GM21526 (cell line): Measurements from ENCODE around the gene GIT1.

Experiments
- ATAC-seq: cut with Tn5 transposase; IDR thresholded peaks from one replicate; pipeline ENCODE4 v1.9.1; 2021; ENCODE audit warnings: moderate library complexity; ENCODE audit not compliant: unreplicated experiment, low FRiP score

GIT1 gene

DNA sequence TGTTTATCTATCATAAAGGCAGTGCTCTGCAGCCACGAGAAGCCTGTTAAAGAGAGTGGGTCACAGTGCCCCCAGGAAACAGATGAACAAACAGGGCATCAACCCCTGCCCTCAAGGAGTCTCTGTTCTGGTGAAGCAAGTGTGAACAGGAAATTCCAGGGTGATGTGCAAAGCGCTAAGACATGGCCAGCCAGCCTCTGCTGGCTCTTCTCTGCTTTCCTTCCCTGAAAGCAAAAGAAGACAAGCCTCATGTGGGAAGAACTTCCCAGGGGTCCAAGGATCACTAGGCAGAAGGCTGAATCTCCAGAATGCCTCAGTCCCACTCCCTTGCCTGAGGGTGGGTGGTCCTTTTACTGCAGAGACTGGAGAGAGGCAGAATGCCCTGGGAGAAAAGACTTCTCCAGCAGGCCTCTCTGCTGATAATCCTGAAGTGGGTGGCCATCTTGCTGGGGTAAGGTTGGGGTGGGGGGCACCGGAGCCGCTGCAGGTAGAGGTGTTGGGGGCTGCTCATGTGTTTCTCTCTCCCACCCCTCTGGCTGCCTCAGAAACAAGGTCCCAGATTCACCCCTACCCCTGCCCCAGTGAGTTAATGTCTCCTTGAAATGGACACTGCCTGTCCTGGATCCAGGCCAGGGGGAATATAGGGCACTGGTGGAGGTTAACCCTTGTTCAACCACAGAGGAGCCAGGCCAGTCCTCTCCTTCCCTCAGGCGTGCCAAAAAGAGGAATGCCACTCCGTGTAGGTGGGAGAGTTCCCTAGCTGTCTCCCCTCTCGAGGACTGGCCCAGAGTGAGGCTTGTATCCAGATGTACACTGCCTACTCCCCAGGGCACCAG is 5.9 kb upstream of the GIT1 start:
- ATAC-seq: no peak

DNA sequence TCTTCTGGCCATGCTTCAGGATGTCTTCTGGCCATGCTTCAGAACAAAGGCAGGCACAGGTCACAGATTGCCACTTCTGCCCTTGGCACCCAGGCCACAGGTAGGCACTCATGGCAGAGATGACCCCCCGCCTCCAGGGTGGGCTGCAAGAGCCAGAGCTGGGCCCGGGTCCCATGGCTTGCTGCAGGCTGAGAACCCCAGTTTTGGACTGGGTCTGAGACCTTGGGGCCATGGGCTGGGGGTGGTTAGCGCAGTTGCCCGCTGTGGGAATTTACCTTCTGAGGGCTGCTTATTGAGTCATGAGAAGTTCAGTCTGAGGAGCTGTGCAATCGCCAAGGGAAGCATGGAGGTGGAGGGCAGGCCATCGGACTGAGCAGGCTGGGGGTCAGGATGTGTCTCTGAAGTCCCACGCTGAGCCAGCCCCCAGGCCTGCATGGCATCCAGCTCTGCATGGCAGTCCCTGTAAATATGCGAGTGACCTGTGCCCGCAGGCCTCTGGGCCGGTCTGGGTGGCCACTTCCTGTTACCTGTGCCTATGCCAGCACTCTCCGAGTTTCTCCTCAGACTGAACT is 5.2 kb upstream of the GIT1 start:
- no peak for ATAC-seq

DNA sequence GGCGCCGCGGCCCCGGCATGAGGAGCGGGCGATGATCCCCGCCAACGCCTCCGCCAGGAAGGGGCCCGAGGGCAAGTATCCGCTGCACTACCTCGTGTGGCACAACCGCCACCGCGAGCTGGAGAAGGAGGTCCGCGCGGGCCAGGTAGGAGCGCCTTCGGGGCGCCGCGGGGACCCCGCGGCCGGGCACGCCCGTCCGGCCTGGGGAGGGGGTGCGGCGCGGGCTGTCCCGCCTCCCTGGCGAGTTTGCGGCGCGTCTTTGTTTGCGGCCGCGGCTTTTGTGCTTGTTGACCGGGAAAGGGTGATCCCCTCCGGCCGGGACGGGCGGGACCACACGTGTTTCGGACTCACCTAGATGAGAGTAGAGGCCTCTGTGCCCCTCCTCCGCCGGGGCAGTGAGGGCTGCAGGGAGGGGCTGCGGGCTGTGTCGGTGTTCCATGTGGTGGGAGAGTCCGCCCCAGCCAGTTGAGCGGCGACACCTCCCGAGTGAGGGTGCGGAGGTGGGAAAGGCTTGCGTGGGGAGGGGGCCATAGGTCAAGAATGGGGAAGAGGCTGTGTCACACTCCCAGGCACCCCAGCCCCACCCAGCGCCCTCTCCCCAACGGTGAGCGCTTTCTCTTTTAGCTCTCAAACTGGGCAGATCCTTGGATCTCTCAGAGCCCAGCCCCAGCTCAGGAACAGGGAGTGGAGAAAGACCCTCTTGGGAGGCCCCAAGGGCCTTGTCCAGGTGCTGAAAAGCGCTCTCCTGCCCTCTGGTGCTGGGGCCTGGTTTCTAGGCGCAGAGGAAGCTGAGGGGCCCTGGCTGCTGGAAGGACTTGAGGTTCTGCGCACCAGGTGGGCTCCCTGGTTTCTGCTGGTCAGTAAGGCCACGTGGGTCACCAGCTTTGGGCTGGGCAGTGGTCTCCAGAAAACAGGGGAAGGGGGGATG is 4.4 kb upstream of the GIT1 start:
- ATAC-seq: no peak

DNA sequence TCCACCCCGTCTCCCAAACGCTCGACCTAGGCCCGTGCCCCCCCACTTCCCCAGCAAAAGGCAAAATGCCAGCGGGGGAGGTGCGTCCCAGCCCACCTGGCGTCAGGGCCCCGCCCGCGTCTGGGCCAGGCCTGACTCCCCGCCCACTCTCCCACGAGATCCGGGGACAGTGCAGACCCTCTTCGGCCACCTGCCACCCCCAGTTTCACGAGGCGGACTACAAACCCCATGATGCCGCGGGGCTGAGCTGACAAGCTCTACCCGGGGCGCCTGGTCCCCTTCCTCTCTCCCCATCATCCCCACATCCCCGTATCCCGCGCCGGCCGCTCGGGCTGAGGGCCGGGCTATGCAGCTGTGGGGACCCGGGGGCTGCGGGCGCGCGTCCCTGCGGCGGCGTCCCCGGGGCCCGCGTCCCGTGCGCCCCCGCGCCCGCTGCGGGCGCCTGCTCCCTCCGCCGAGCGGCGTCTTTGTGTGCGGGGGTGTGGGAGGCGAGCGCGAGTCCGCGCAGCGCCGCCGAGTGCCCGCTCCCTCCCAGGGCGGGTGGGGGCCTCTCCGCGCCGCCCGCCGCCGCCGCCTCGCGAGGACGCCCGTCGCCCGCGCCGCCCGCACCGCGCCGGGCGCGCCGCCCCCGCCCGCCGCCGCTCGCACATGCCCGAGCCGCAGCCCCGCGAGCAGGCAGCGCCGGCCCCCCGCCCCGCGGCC is 3.6 kb upstream of the GIT1 start, which contains the start of gene ANKRD13B:
Gene ANKRD13B, plus strand, starts transcription at position 283 of the 702 bp plus-strand sequence. CDS start 490 bp downstream, outside the sequence.
- ATAC-seq: no peak

DNA sequence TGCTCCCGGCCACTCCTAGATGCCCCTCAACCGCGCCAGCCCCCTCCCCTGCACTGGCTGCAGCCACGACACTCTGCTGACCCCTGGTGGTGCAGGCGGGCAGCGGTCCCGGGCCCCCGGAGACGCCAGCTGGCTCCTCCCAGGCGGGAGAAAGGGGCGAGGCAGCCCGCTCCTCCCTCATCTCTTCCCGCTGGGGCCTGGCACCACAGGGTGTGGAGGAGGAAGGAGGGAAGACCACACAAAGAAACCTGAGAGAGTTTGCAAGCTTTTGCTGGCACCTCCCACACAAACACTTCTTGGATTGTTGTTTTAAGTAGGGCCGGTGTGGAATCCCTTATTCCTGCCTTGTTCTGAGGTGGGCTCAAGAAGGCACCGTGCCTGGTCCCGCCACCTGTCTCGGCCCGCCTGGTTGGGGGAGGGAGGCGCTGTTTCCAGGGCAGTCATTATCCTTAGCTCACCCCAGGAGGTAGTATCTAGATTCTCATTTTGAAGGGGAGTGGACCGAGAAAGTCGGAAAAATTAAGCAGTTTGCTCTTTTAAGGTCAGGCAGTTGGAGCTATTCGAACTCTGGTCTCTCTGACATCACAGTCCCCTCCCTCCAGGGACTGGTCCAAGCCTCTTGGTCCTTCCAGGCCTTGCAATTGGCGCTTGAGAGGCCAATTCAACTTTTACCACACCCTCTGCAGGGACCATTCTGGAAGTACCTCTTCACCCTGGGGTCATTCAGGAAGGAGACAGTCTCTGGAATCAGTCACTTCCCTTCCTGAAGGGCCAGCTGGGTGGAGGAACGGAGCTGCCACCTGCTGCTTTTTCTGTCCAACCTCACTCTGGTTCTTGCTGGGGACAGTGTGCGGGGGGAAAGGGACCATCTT is 2.5 kb upstream of the GIT1 start:
- ATAC-seq: no peak

DNA sequence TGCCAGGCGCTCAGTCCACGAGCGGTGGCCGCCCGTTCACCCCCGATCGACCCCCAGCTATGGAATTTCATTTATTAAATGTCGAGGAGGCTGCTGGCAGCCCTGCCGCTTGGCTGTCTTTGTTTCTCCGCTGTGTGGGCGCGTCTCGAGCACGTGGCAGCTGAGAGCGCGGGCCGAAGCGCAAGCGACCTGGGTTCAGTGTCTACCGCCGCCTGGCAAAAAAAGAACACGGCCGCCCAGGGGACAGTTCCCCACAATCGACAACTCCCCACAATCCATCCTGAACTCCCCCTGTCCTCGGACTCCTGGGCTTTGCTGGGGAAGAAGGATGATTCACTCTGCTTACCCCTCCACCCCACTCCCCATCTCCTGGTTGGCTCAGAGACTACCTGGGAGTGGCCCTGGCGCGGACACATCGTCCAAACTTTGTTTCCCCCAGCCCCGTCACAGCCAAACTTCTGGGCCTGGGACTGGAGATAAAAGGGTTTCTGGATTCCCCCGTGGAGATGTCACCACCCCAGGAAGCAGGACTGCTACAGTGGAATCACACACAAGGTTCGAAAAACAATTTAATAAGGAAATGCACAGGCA is 1.8 kb upstream of the GIT1 start:
- no peak for ATAC-seq

DNA sequence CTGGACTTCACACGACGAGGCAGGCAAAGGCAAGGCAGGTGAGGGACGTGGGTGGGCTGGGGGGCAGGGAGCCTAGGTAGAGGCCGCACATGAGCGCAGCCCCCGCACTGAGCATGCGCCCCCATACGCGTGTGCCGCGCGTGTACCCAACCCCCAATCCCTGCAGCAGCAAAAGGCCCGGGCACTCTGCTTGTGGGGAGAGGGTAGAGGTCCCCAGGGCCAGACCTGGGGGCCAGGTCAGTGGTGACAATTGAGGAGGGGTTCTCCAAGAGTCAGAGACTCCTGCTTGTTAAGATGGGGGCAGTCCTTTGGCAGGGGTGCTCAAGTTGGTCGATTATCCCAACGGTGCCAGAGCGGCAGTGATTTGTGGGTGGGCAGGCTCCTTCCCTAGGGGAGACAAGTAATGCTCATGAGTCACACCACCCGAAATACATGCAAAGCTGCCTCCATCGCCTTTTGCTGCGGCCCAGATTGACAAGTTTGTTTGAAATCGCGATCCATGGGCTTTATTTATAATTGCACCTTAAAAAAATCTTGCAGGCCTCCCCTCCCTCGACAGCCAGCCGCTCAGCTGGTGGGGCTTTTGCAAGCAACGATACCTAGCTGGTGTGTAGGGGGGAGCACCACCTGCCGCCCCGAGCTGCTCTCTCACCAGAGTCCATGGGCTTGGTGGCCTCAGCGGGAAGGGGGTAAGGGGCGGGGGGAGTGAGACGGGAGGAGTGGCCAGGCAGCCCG is 1.1 kb upstream of the GIT1 start:
- ATAC-seq: no peak

DNA sequence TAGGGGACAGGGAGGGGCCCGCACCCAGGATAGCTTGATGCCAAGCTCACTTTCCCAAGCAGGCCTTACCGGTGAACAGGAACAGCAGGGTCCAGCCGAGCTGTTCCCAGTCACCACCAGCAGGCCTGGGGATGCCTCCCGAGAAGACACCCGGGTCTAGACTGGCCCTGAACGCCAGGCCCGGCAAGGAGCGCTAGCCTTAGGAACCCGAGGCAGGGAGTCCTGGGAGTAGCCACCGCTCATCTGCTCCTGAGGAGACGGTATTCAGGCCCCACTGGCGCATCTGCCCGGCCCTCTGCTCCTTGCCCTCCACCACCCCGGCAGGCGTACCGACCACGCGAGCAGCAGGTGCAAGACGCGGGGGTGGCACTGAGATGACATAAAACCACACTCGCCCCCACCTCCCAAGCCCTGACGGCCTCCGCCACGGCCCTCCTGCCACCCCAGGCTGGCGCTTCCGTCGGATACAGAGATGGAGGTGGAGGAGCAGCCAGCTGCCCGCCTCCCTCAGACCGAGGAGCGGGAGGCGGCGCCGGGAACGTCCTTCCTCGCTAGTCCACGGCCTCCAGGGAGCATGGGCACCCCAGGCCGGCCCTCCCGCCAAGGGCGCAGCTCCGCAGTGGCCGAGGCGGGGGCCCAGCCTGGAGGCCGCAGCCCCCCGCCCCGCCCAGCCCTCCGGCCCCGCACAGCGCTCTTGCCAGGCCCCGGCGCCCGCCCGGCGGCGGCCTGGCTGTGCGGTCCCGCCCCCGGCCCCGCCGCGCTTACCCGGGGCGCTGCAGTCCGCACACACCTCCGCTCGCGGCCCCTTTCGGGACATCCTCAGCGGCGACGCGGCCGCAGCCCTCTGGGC is 661 bp downstream of the GIT1 start:
- no peak for ATAC-seq

DNA sequence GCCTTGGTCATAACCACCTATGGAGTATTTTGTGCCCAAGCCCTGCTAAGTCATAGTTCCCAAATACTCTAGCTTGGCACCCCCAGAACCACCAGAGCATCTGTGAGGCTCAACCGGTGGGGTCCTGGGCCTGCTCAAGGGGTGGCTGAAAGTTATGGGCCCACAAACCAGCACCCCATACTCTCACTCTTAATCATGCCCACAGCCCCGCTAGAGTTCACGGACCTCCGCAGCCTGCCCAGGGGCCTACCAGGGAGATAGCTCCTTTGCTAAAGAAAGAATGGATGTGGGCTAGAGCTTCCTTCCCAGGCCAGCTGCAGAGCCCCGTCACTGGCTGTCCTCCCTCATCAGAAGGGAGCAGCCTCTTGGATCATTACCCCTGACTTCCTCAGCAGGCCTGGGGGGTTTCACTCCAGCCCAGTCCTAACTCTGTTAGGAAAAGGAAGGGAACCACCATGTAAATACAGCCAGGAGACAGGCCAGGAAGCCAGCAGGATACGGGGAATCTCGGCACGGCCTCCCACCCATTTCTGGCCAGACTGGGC is 1.4 kb downstream of the GIT1 start:
- ATAC-seq: no peak

DNA sequence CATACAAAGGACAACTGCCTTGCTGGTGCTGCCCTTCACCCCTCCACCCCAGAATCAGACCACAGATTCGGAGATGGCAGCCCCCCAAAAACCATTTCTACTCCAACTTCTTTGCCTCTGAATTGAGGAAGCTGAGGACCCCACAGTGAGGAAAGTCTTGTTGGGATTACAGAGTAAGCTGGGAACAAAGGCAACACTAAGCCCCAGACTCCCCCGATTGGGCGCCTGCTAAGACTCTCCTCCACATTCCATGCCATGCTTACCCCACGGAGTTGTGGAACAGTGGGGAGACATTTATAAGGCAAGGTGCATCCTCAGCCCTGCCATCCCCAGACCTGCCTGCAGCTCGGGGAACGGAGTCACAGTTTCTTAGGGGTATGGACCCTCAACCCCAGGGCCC is 1.9 kb downstream of the GIT1 start:
- ATAC-seq: no peak

DNA sequence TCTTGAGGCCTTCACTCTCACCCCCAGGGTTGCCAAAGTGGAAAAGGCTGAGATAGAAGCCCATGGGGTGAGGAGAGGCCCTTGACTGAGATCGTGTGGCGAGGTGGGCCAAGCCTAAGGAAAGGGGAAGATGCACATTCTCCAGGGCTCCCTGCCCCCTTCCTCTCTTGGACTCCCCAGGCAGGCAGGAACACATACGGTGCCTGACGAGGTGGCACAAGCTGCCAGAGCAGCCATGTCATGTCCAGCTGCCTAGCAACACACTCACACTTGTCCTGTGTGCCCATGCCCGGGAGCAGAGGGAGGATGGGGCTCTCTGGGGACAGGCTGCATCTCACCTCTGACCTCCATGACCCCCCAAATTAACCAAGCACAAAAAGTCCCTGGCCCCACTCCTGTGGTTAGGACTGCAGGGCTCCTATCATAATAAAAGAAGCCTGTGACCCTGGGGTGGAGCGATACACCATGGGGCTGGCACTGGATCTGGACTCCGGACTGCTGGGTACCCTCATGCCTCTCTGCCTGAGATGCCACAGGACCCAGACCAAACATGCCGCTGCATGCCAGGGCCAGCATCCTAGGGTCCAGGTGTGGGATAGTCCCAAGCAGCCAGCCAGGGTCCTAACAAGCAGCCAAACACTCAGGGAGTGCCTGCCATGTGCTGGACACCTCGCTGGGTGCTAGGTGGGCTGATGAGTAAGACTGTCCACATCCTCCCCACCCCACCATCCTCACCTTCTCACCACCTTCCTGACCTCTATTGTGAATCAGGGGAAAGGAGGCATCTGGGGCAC is 2.6 kb downstream of the GIT1 start:
- no peak for ATAC-seq

DNA sequence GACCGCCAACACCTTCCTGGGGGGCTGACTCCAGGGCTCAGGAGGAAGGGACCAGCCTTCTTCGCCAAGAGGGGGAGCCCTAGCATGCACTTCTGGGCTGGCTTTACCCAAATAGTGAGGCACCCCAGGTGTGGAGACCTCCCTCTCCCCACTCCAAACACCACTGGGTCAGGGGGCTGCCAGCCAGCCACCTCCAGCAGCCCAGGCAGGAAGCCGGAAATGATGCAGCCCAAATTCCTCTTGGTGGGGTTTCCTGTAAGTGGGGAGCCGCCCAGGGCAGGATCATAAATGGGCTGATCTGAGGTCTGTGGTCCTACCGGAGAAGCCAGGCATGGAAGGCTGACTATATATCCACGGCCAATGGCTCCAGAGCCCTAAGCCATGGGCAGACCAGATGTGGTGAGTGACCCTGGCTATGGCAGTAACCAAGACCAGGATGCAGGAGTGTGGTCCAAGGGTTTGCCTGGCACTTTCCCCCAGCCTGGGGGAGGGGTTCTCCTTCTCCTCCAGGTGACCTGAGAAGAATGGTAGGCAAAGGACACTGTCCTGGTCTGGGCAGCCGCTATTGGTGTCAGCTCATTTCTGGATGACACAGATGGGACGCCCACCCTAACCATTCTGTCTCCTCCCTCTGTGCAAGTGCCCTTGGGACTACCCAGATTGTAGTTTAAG is 4.2 kb downstream of the GIT1 start:
- ATAC-seq: no peak

DNA sequence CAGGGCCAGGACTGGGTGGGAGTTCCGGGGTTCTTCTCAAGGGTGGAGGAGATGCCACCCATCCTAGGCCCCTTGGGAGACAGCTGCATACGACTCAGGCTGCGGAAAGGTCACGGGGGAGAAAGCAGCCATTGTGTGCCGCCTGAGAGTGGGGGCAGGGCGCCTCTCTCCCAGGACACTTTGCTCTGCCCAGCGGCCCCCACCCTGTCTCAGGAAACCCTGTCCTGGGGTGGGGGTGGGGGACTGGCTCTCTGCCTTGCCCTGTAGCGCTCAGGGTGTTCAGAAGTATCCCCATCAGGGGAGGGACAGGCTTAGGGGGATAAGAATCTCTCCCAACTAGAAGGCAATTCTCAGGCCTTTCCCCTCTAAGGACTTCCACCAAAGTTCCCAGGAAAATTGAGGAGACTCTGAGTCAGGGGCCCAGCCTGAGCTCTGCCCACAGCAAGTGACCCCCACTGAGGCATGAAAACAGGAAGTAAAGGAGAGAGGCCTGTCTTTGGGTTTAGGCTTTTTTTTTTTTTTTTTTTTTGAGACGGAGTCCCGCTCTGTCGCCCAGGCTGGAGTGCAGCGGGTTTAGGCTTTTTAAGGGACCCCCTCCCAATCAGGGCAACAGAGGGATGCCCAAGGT is 4.9 kb downstream of the GIT1 start:
- no peak for ATAC-seq

DNA sequence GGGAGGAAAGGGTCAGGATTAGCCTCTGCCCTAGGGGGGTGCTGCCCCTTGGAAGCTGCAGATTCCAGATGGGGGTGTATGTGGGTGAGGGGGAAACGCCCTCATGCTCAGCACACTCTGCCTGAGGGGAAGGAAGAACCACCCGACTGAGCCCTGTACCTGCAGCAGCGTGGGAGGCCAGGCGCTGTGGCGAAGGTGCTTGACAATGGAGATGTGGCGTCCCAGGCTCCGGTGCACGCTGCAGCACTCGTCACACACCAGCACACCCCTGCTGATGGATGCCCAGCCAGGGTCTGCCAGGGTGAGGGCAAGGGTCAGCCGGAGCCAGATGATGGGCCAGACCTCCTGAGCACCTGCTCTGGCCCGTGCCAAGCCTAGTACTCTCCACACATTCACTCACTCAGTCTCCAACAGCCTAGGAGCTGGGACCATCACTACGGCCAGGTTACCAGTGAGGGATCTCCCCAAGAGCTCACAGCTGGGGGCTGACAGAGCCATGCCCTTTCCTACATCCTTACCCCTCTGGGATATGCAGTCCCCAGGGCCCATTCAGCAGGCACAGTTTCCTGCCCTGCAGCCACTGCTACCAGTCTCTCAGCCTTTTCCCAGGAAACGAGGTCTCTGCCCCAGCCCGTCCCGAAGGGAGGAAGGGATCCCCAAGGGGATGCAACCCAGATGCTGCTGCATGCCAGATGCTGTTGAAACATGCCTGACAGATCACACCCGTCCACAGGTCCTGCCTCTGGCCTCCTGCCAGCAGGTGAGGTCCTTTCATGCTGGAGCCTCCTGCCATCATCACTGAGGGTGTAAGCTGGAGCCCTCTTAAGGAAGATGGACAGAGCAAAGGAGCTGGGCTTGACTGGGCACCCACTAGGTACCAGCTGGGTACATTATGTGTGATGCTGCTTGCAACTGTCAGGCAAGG is 5.9 kb downstream of the GIT1 start:
- no peak for ATAC-seq

DNA sequence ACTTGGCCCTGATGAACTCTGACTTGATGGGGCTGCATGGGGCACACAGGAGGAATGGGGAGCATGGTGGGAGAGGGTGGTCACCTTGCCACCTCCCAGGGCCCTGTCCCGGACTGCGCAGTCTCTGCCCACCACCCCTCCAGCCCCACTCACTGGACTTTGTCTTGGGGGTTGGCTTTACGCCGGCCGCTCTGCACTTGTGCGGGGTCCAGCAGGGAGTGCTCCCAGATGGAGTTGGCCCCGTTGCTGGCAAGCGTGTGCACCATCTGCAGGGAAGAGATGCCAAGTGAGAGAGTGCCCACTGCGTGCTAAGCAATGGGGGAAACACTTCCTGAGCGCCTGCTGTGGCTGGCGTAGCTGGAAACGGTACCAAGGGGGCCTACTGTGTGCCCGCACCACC is 6.7 kb downstream of the GIT1 start:
- ATAC-seq: no peak
